COLO668 (cell line): ENCODE data around the gene ARHGEF6.

Source experiments
- DNase-seq: peaks from one replicate; lab custom pipeline; 2025; ENCODE audit not compliant: unreplicated experiment; lab: John Stamatoyannopoulos, UW

ARHGEF6 gene

GRCh38 chrX:136750364-136750763 lies 30.4 kb downstream of the ARHGEF6 start:
- no peak for DNase-seq

GRCh38 chrX:136747003-136747986 lies 33.4 kb downstream of the ARHGEF6 start:
- DNase-seq = no peak

- DNase-seq = no peak
Measured at GRCh38 chrX:136745215-136746173, 35.2 kb downstream of the ARHGEF6 start.

GRCh38 chrX:136742721-136743379 lies 37.9 kb downstream of the ARHGEF6 start:
- DNase-seq = no peak

- DNase-seq = no peak
Measured at GRCh38 chrX:136738049-136738729, 42.5 kb downstream of the ARHGEF6 start.

- DNase-seq = no peak
Measured at GRCh38 chrX:136736690-136737089, 44.0 kb downstream of the ARHGEF6 start.

- no peak for DNase-seq
Measured at GRCh38 chrX:136735601-136736000, 45.1 kb downstream of the ARHGEF6 start.

GRCh38 chrX:136733613-136734012 lies 47.1 kb downstream of the ARHGEF6 start:
- no peak for DNase-seq

- DNase-seq = no peak
Measured at GRCh38 chrX:136731798-136732197, 48.9 kb downstream of the ARHGEF6 start.

GRCh38 chrX:136731207-136731782 lies 49.4 kb downstream of the ARHGEF6 start:
- DNase-seq = no peak

GRCh38 chrX:136728393-136728792 lies 52.3 kb downstream of the ARHGEF6 start:
- DNase-seq = no peak

GRCh38 chrX:136725441-136726104 lies 55.2 kb downstream of the ARHGEF6 start:
- DNase-seq = no peak

GRCh38 chrX:136718091-136718490 lies 62.6 kb downstream of the ARHGEF6 start:
- no peak for DNase-seq

- DNase-seq = no peak
Measured at GRCh38 chrX:136714626-136715599, 65.8 kb downstream of the ARHGEF6 start.

GRCh38 chrX:136712650-136713310 lies 68.0 kb downstream of the ARHGEF6 start:
- DNase-seq = no peak

- DNase-seq = no peak
Measured at GRCh38 chrX:136711147-136711546, 69.6 kb downstream of the ARHGEF6 start.

GRCh38 chrX:136710325-136710951 lies 70.3 kb downstream of the ARHGEF6 start:
- no peak for DNase-seq
